ENCODE measurements around the gene AFMID.

AFMID gene

GRCh38 chr17:78237401-78238012, 50.3 kb downstream of the AFMID start:
- no peak overlapping the region for H3K9ac ChIP-seq (ENCODE audit: low read length)
- no peak overlapping the region for H3K4me3 ChIP-seq (ENCODE audit: low read depth in 1 of 2, low read length in 2 of 2)
- H3K36me3 ChIP-seq (ENCODE audit: insufficient read depth, low read length): no peaks in the 10 kb centered on the region
- H3K27ac ChIP-seq (ENCODE audit: low read depth, low read length): no peak overlapping the region
- H3K27me3 ChIP-seq (ENCODE audit: control insufficient read depth in 1 of 2, insufficient read depth in 2 of 2, low read length in 2 of 2): peaks cover 0 to 7% of the 10 kb centered on the region in 2 donors
- H3K4me1 ChIP-seq (ENCODE audit: insufficient read depth, low read length): no peaks in the 10 kb centered on the region
- no peaks in the 10 kb centered on the region for H3K9me3 ChIP-seq (ENCODE audit: low read length)

GRCh38 chr17:78238823-78239488, 51.8 kb downstream of the AFMID start:
- Histone ChIP-seq H3K9me3 (ENCODE audit: low read length) (no peaks in the 10 kb centered on the region), H3K4me1 (ENCODE audit: insufficient read depth, low read length) (no peaks in the 10 kb centered on the region), H3K27me3 (ENCODE audit: control insufficient read depth in 1 of 2, insufficient read depth in 2 of 2, low read length in 2 of 2) (peaks cover 0 to 4% of the 10 kb centered on the region in 2 donors), H3K4me3 (ENCODE audit: low read depth in 1 of 2, low read length in 2 of 2) (no peak overlapping the region), H3K9ac (ENCODE audit: low read length) (no peak overlapping the region), H3K36me3 (ENCODE audit: insufficient read depth, low read length) (no peaks in the 10 kb centered on the region), H3K27ac (ENCODE audit: low read depth, low read length) (no peak overlapping the region)

DNA sequence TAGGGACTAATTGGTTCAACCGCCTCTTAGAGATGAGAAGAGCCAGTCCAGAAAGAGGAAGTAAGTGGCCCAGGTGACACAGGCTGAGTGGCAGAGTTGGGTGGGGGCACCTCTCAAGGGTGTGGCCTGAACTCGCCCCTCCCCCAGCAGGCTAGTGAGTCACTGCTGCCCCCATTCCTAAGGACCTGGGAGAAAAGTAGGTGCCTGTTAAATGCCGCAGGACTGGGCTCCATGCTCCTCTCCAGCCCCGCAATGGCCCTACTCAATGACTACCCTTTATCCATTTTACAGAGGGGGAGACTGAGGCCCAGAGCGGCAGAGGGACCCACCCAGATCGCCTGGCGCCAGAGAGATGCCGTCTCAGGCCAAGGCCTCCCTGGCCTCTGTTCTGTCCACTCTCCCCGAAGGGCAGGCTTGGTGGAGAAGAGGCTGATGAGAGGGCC, 52.3 kb downstream of the AFMID start:
- H3K27ac ChIP-seq (ENCODE audit: low read depth, low read length): no peak overlapping the region
- H3K27me3 ChIP-seq (ENCODE audit: control insufficient read depth in 1 of 2, insufficient read depth in 2 of 2, low read length in 2 of 2): peaks cover 0 to 4% of the 10 kb centered on the region in 2 donors
- no peak overlapping the region for H3K9ac ChIP-seq (ENCODE audit: low read length)
- no peaks in the 10 kb centered on the region for H3K36me3 ChIP-seq (ENCODE audit: insufficient read depth, low read length)
- no peaks in the 10 kb centered on the region for H3K4me1 ChIP-seq (ENCODE audit: insufficient read depth, low read length)
- H3K4me3 ChIP-seq (ENCODE audit: low read depth in 1 of 2, low read length in 2 of 2): no peak overlapping the region
- no peaks in the 10 kb centered on the region for H3K9me3 ChIP-seq (ENCODE audit: low read length)

GRCh38 chr17:78240012-78240655, 53.0 kb downstream of the AFMID start:
- Histone ChIP-seq H3K27me3 (ENCODE audit: control insufficient read depth in 1 of 2, insufficient read depth in 2 of 2, low read length in 2 of 2) (peaks cover 0 to 4% of the 10 kb centered on the region in 2 donors), H3K36me3 (ENCODE audit: insufficient read depth, low read length) (no peaks in the 10 kb centered on the region), H3K9ac (ENCODE audit: low read length) (no peak overlapping the region), H3K27ac (ENCODE audit: low read depth, low read length) (no peak overlapping the region), H3K4me3 (ENCODE audit: low read depth in 1 of 2, low read length in 2 of 2) (no peak overlapping the region), H3K4me1 (ENCODE audit: insufficient read depth, low read length) (no peaks in the 10 kb centered on the region), H3K9me3 (ENCODE audit: low read length) (no peaks in the 10 kb centered on the region)

DNA sequence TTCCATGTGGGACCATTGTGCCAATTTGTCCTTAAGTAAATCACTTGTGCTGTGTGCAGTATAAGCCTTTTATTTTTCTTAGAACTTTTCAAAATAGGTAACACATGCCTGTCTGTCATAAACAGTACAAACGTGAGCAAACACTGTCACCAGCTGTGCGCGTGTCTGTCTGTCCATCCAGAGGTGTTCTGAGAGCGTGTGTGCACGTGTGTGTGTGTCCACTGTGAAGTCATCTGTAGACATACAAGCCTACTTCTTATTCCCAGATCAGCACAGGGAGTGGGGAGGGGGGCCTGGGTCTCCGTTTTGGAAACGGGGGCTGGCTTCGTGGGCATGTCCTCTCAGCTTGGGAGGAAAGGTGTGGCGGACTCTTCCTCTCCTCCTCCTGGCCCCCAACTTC, 53.7 kb downstream of the AFMID start:
- Histone ChIP-seq H3K27me3 (ENCODE audit: control insufficient read depth in 1 of 2, insufficient read depth in 2 of 2, low read length in 2 of 2) (peaks cover 0 to 4% of the 10 kb centered on the region in 2 donors), H3K9ac (ENCODE audit: low read length) (no peak overlapping the region), H3K4me1 (ENCODE audit: insufficient read depth, low read length) (no peaks in the 10 kb centered on the region), H3K9me3 (ENCODE audit: low read length) (no peaks in the 10 kb centered on the region), H3K36me3 (ENCODE audit: insufficient read depth, low read length) (no peaks in the 10 kb centered on the region), H3K4me3 (ENCODE audit: low read depth in 1 of 2, low read length in 2 of 2) (no peak overlapping the region), H3K27ac (ENCODE audit: low read depth, low read length) (no peak overlapping the region)

DNA sequence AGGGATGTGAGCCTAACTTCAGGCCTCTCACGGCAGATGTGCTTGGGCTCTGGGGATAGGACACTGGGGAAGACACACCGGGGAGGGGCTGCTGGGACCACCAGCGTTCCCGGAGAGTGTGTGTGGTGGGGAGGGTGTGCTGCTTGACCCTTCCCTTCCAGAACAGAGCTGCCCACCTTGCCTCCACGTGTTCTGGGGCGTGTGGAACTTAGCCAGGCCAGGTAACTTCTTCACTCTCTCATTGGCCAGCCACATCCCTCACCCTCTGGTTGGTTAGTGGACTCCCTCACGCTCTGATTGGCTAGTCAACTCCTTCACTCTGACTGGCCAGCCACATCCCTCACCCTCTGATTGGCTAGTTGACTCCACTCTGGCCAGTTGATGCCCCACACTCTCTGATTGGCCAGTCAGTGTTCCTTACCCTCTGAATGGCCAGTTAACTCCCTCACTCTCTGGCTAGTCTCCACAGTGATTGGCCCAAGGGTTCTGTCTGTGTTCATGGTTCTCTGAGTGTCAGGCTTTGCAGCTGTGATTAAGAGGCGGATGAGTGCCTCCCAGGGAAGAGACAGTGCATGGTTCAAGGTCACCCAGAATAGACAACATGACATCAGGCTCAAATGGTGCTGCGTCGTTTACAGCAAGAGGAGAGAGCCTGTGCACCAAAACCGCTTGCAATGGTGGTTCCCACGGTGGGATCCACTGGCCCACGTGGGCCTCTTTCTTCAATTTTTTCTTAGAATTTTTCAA, 54.3 kb downstream of the AFMID start:
- no peak overlapping the region for H3K4me3 ChIP-seq (ENCODE audit: low read depth in 1 of 2, low read length in 2 of 2)
- H3K9ac ChIP-seq (ENCODE audit: low read length): no peak overlapping the region
- H3K27me3 ChIP-seq (ENCODE audit: control insufficient read depth in 1 of 2, insufficient read depth in 2 of 2, low read length in 2 of 2): peaks cover 0 to 4% of the 10 kb centered on the region in 2 donors
- no peaks in the 10 kb centered on the region for H3K9me3 ChIP-seq (ENCODE audit: low read length)
- no peak overlapping the region for H3K27ac ChIP-seq (ENCODE audit: low read depth, low read length)
- no peaks in the 10 kb centered on the region for H3K4me1 ChIP-seq (ENCODE audit: insufficient read depth, low read length)
- H3K36me3 ChIP-seq (ENCODE audit: insufficient read depth, low read length): no peaks in the 10 kb centered on the region

- H3K9ac ChIP-seq (ENCODE audit: low read length): no peak overlapping the region
- H3K9me3 ChIP-seq (ENCODE audit: low read length): no peaks in the 10 kb centered on the region
- no peaks in the 10 kb centered on the region for H3K36me3 ChIP-seq (ENCODE audit: insufficient read depth, low read length)
- no peak overlapping the region for H3K27ac ChIP-seq (ENCODE audit: low read depth, low read length)
- no peaks in the 10 kb centered on the region for H3K4me1 ChIP-seq (ENCODE audit: insufficient read depth, low read length)
- H3K4me3 ChIP-seq (ENCODE audit: low read depth in 1 of 2, low read length in 2 of 2): no peak overlapping the region
- peaks cover 0 to 4% of the 10 kb centered on the region in 2 donors for H3K27me3 ChIP-seq (ENCODE audit: control insufficient read depth in 1 of 2, insufficient read depth in 2 of 2, low read length in 2 of 2)
Measured at GRCh38 chr17:78242024-78242742, 55.0 kb downstream of the AFMID start.

DNA sequence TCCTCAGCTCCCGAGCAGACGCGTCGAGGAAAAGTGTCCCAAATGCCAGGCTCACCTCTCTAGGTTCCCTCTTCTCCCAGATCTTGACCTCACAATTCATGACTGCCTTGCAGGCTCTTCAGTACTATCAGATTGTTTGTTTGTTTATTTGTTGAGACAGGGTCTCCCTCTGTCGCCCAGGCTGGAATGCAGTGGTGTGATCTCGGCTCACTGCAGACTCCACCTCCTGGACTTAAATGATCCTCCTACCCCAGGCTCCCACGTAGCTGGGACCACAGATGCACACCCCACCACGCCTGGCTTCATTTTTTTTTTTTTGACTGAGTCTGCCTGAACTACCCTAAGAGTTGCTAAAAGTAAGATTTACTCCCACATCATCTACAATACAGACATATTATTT, 60.1 kb downstream of the AFMID start:
- no peaks in the 10 kb centered on the region for H3K4me1 ChIP-seq (ENCODE audit: insufficient read depth, low read length)
- no peak overlapping the region for H3K27ac ChIP-seq (ENCODE audit: low read depth, low read length)
- H3K9me3 ChIP-seq (ENCODE audit: low read length): no peaks in the 10 kb centered on the region
- peaks cover 0 to 6% of the 10 kb centered on the region in 2 donors for H3K27me3 ChIP-seq (ENCODE audit: control insufficient read depth in 1 of 2, insufficient read depth in 2 of 2, low read length in 2 of 2)
- H3K36me3 ChIP-seq (ENCODE audit: insufficient read depth, low read length): no peaks in the 10 kb centered on the region
- H3K9ac ChIP-seq (ENCODE audit: low read length): no peak overlapping the region
- no peak overlapping the region for H3K4me3 ChIP-seq (ENCODE audit: low read depth in 1 of 2, low read length in 2 of 2)

GRCh38 chr17:78248051-78248914, 61.1 kb downstream of the AFMID start:
- no peak overlapping the region for H3K27ac ChIP-seq (ENCODE audit: low read depth, low read length)
- no peaks in the 10 kb centered on the region for H3K9me3 ChIP-seq (ENCODE audit: low read length)
- H3K27me3 ChIP-seq (ENCODE audit: control insufficient read depth in 1 of 2, insufficient read depth in 2 of 2, low read length in 2 of 2): peaks cover 0 to 6% of the 10 kb centered on the region in 2 donors
- H3K9ac ChIP-seq (ENCODE audit: low read length): no peak overlapping the region
- no peak overlapping the region for H3K4me3 ChIP-seq (ENCODE audit: low read depth in 1 of 2, low read length in 2 of 2)
- H3K4me1 ChIP-seq (ENCODE audit: insufficient read depth, low read length): no peaks in the 10 kb centered on the region
- no peaks in the 10 kb centered on the region for H3K36me3 ChIP-seq (ENCODE audit: insufficient read depth, low read length)

DNA sequence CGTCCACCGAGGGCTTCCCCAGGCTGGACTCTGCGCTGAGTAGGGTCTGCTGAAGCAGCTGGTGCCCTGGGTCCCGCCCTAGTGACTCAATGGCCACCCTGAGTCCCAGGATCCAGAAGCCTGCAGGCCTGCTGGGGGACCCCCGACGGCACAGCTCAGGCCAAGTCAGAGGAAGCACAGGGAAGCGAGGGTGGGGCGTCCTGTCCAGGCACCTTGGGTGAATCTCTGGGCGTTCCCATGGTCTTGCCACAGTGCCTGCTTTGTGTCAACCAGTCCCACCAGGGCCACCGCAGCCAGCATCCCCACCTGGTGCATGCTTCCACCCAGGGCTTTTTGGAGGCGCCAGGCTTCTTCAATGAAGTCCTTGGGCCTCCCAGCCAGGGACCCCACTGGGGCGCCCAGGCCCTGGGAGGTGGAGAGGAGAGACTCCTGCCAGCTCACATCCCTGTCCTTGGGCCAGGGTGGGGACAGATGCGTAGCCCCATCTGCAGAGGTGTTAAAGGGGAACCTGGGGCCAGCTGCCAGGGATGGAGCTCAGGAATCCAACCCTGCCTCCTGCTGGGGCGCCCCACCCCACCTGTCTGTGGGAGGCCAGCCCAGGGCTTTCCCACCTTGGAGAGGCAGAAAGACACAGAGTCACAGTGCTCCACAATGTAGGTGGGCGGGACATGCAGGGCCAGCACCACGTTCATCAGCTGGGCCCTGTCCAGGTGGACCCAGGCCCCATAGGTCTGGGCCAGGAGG, 62.1 kb downstream of the AFMID start:
- Histone ChIP-seq H3K36me3 (ENCODE audit: insufficient read depth, low read length) (no peaks in the 10 kb centered on the region), H3K4me3 (ENCODE audit: low read depth in 1 of 2, low read length in 2 of 2) (no peak overlapping the region), H3K9ac (ENCODE audit: low read length) (no peak overlapping the region), H3K27ac (ENCODE audit: low read depth, low read length) (no peak overlapping the region), H3K27me3 (ENCODE audit: control insufficient read depth in 1 of 2, insufficient read depth in 2 of 2, low read length in 2 of 2) (peaks cover 0 to 6% of the 10 kb centered on the region in 2 donors), H3K9me3 (ENCODE audit: low read length) (no peaks in the 10 kb centered on the region), H3K4me1 (ENCODE audit: insufficient read depth, low read length) (no peaks in the 10 kb centered on the region)
